HEK293 (cell line): ENCODE measurements around the gene KCNMB2.

Experiments used
- CTCF ChIA-PET: fragments of 350-600 bp; formaldehyde crosslinking; extraction: SDS; loops from one replicate; lab custom pipeline; 2021; ENCODE audit warnings: antibody characterized with exemption; lab: Yijun Ruan, JAX
- POLR2A ChIA-PET: fragments of 300-600 bp; formaldehyde crosslinking; extraction: SDS; loops from one replicate; lab custom pipeline; 2020; ENCODE audit warnings: antibody characterized with exemption, inconsistent platforms; lab: Yijun Ruan, JAX
- H3K27ac ChIP-seq: fragments of 200-500 bp; sonication (Bioruptor generic); 2 replicates; pipeline ENCODE4 v1.5.1; 2014; ENCODE audit warnings: low read depth, low read length, control low read depth, inconsistent platforms; ENCODE audit errors: extremely low read depth
- H3K36me3 ChIP-seq, 2 experiments: fragments of 200-500 bp in 1 of 2; sonication (Bioruptor generic) in 1 of 2; 1 replicate in 1 of 2; 2 replicates in 1 of 2; pipeline ENCODE4 v1.5.1; 2014 to 2017; ENCODE audit warnings: inconsistent platforms in 2 of 2, low read length in 2 of 2; ENCODE audit not compliant: control insufficient read depth in 2 of 2, insufficient read depth in 1 of 2
- H3K4me1 ChIP-seq: fragments of 200-500 bp; sonication (Bioruptor generic); 2 replicates; pipeline ENCODE4 v1.5.1; 2014; ENCODE audit warnings: mild to moderate bottlenecking, low read length, inconsistent platforms; ENCODE audit not compliant: control insufficient read depth, insufficient read depth
- H3K4me3 ChIP-seq: 2 replicates; pipeline ENCODE4 v1.5.1; 2011; ENCODE audit warnings: low read depth, mild to moderate bottlenecking, control low read depth, low read length, moderate library complexity
- H3K9me3 ChIP-seq: fragments of 200-500 bp; sonication (Bioruptor generic); 2 replicates; pipeline ENCODE4 v1.5.1; 2014; ENCODE audit warnings: low read depth, low read length, inconsistent platforms; ENCODE audit not compliant: control insufficient read depth, insufficient read depth
- CTCF ChIP-seq: fragments of 450-650 bp; formaldehyde crosslinking; IDR thresholded peaks from 2 replicates; pipeline ENCODE4 v1.5.1; 2016; ENCODE audit warnings: missing biosample characterization, missing genetic modification characterization
- GFI1B ChIP-seq: fragments of 450-650 bp; formaldehyde crosslinking; IDR thresholded peaks from 2 replicates; pipeline ENCODE4 v1.5.1; 2016; ENCODE audit warnings: missing biosample characterization, missing genetic modification characterization
- GLIS2 ChIP-seq: fragments of 450-650 bp; formaldehyde crosslinking; IDR thresholded peaks from 2 replicates; pipeline ENCODE4 v1.5.1; 2016; ENCODE audit warnings: missing biosample characterization, missing genetic modification characterization
- YY1 ChIP-seq: fragments of 450-650 bp; formaldehyde crosslinking; IDR thresholded peaks from 2 replicates; pipeline ENCODE4 v1.5.1; 2018; ENCODE audit warnings: missing biosample characterization, missing genetic modification characterization
- ZBTB10 ChIP-seq: fragments of 450-650 bp; formaldehyde crosslinking; IDR thresholded peaks from 2 replicates; pipeline ENCODE4 v1.5.1; 2016; ENCODE audit warnings: missing biosample characterization, missing genetic modification characterization
- ZBTB17 ChIP-seq: fragments of 450-650 bp; formaldehyde crosslinking; IDR thresholded peaks from 2 replicates; pipeline ENCODE4 v1.5.1; 2016; ENCODE audit warnings: missing biosample characterization, missing genetic modification characterization
- ZBTB7A ChIP-seq: fragments of 450-650 bp; formaldehyde crosslinking; IDR thresholded peaks from 2 replicates; pipeline ENCODE4 v1.5.1; 2016; ENCODE audit warnings: low read depth, missing biosample characterization, missing genetic modification characterization
- ZFHX2 ChIP-seq: fragments of 450-650 bp; formaldehyde crosslinking; conservative IDR thresholded peaks from 2 replicates; pipeline ENCODE4 v1.5.1; 2016; ENCODE audit warnings: missing biosample characterization, missing genetic modification characterization
- ZNF146 ChIP-seq: fragments of 450-650 bp; formaldehyde crosslinking; IDR thresholded peaks from 2 replicates; pipeline ENCODE4 v1.5.1; 2016; ENCODE audit warnings: missing biosample characterization, missing genetic modification characterization
- ZNF148 ChIP-seq: fragments of 450-650 bp; formaldehyde crosslinking; IDR thresholded peaks from 2 replicates; pipeline ENCODE4 v1.5.0; 2017; ENCODE audit warnings: missing biosample characterization, missing genetic modification characterization, borderline replicate concordance
- ZNF169 ChIP-seq: fragments of 450-650 bp; formaldehyde crosslinking; IDR thresholded peaks from 2 replicates; pipeline ENCODE4 v1.5.1; 2016; ENCODE audit warnings: missing biosample characterization, missing genetic modification characterization
- ZNF2 ChIP-seq: fragments of 450-650 bp; formaldehyde crosslinking; IDR thresholded peaks from 2 replicates; pipeline ENCODE4 v1.5.1; 2016; ENCODE audit warnings: missing biosample characterization, missing genetic modification characterization
- ZNF211 ChIP-seq: fragments of 450-650 bp; formaldehyde crosslinking; IDR thresholded peaks from 2 replicates; pipeline ENCODE4 v1.5.1; 2016; ENCODE audit warnings: low read depth, missing biosample characterization, missing genetic modification characterization
- ZNF280D ChIP-seq: fragments of 450-650 bp; formaldehyde crosslinking; IDR thresholded peaks from 2 replicates; pipeline ENCODE4 v1.5.1; 2016; ENCODE audit warnings: missing biosample characterization, missing genetic modification characterization
- ZNF311 ChIP-seq: fragments of 450-650 bp; formaldehyde crosslinking; IDR thresholded peaks from 2 replicates; pipeline ENCODE4 v1.5.1; 2017; ENCODE audit warnings: missing biosample characterization, missing genetic modification characterization, borderline replicate concordance
- ZNF416 ChIP-seq: fragments of 450-650 bp; formaldehyde crosslinking; IDR thresholded peaks from 2 replicates; pipeline ENCODE4 v1.5.1; 2016; ENCODE audit warnings: missing biosample characterization, missing genetic modification characterization
- ZNF433 ChIP-seq: fragments of 450-650 bp; formaldehyde crosslinking; IDR thresholded peaks from 2 replicates; pipeline ENCODE4 v1.5.1; 2016; ENCODE audit warnings: missing biosample characterization, missing genetic modification characterization, low read depth
- ZNF449 ChIP-seq: fragments of 450-650 bp; formaldehyde crosslinking; IDR thresholded peaks from 2 replicates; pipeline ENCODE4 v1.5.1; 2017; ENCODE audit warnings: missing biosample characterization, mild to moderate bottlenecking, missing genetic modification characterization, moderate library complexity
- ZNF610 ChIP-seq: fragments of 450-650 bp; formaldehyde crosslinking; IDR thresholded peaks from 2 replicates; pipeline ENCODE4 v1.5.1; 2016; ENCODE audit warnings: missing biosample characterization, missing genetic modification characterization, borderline replicate concordance
- ZNF654 ChIP-seq: fragments of 450-650 bp; formaldehyde crosslinking; IDR thresholded peaks from 2 replicates; pipeline ENCODE4 v1.5.1; 2016; ENCODE audit warnings: low read depth, missing biosample characterization, missing genetic modification characterization
- ZNF76 ChIP-seq: fragments of 450-650 bp; formaldehyde crosslinking; IDR thresholded peaks from 2 replicates; pipeline ENCODE4; 2016; ENCODE audit warnings: low read depth, missing biosample characterization, missing genetic modification characterization, borderline replicate concordance
- ZSCAN4 ChIP-seq: fragments of 450-650 bp; formaldehyde crosslinking; IDR thresholded peaks from 2 replicates; pipeline ENCODE4 v1.5.1; 2017; ENCODE audit warnings: missing biosample characterization, missing genetic modification characterization

The KCNMB2 gene

GRCh38 chr3:178810181-178810580, 273.9 kb downstream of the KCNMB2 start (continued):
- TF ChIP-seq ZNF146 (tag by site-specific recombination) (no peak), ZNF76 (tag by site-specific recombination) (no peak), ZNF148 (no peak), ZNF2 (no peak), ZNF169 (tag by site-specific recombination) (no peak), ZNF433 (tag by site-specific recombination) (no peak), ZSCAN4 (tag by site-specific recombination) (no peak), ZNF211 (no peak), ZNF654 (tag by site-specific recombination) (no peak), ZFHX2 (no peak), ZNF449 (no peak)

- POLR2A ChIA-PET, result no interaction called here
- H3K9me3 ChIP-seq, result no peaks in the 10 kb centered on the region
- TF ChIP-seq ZBTB10 (tag by site-specific recombination), result no peak
- TF ChIP-seq ZNF311 (tag by site-specific recombination), result no peak
- TF ChIP-seq CTCF (tag by site-specific recombination), result no peak
- no peak for TF ChIP-seq ZNF610
- TF ChIP-seq GFI1B (tag by site-specific recombination), result no peak
- no peak for TF ChIP-seq ZNF280D
- no peak for TF ChIP-seq ZBTB17 (tag by site-specific recombination)
- TF ChIP-seq ZNF416 (tag by site-specific recombination), result no peak
- TF ChIP-seq YY1 (tag by site-specific recombination), result no peak
- TF ChIP-seq GLIS2 (tag by site-specific recombination), result no peak
- no peak for TF ChIP-seq ZBTB7A (tag by site-specific recombination)
- no peaks in the 10 kb centered on the region for H3K4me1 ChIP-seq
- H3K36me3 ChIP-seq, result no peaks in the 10 kb centered on the region
- H3K4me3 ChIP-seq, result no peak overlapping the region
- CTCF ChIA-PET, result no interaction called here
- H3K27ac ChIP-seq, result no peak overlapping the region
Measured at GRCh38 chr3:178822722-178823121, 286.5 kb downstream of the KCNMB2 start.
